ENCODE results near the gene THOC3. TPM values are rescaled to one million over a fixed set of nuclear protein-coding genes. Genes with fewer than 3 reads are reported as not detected.

The THOC3 gene
- total RNA-seq, 1 experiment from 2014 or later = 42.8 TPM

Other genes with a start within 250 kb of the THOC3 start
- not detected in 2 replicates for gene CPLX2, start 96.7 kb downstream of the THOC3 start, total RNA-seq (2014; rRNA removed; shearing (Covaris generic); ENCODE audit: low replicate concordance)

Data from MG63 (cell line).